Measurements from ENCODE around the gene DGKE. TPM values are rescaled to one million over a fixed set of nuclear protein-coding genes. Genes with fewer than 3 reads are reported as not detected.

DGKE gene
- total RNA-seq, 1 donor from 2014 or later: 10.4 TPM

GRCh38 chr17:56913867-56914580 is 80.1 kb downstream of the DGKE start, which contains the start of gene TRIM25:
TRIM25 (minus strand) TSS chr17:56914049; CDS start chr17:56913988, 61 bp downstream.
- DNase-seq (ENCODE audit: low spot score): peak; percentile 92

GRCh38 chr17:56914581-56915273 is 80.8 kb downstream of the DGKE start:
- DNase-seq (ENCODE audit: low spot score): no peak

- no peak for DNase-seq (ENCODE audit: low spot score)
These were observed 83.8 kb downstream of the DGKE start for GRCh38 chr17:56917559-56918296.

- no peak for DNase-seq (ENCODE audit: low spot score)
These were observed 85.0 kb downstream of the DGKE start for GRCh38 chr17:56918916-56919315.

Other genes starting within 250 kb of the DGKE start
- 2.2 TPM for gene NOG, start 240.5 kb upstream of the DGKE start, total RNA-seq (ENCODE audit: insufficient read depth, low replicate concordance)
- gene C17orf67, start 231 bp upstream of the DGKE start, total RNA-seq (ENCODE audit: insufficient read depth, low replicate concordance): 0.48 TPM
- 24.8 TPM for gene TRIM25, start 79.9 kb downstream of the DGKE start, total RNA-seq (ENCODE audit: insufficient read depth, low replicate concordance)
- gene COIL, start 126.9 kb downstream of the DGKE start, total RNA-seq (ENCODE audit: insufficient read depth, low replicate concordance): 7.5 TPM
- gene SCPEP1, start 144.0 kb downstream of the DGKE start, total RNA-seq (ENCODE audit: insufficient read depth, low replicate concordance): 10.6 TPM